NT2/D1 (cell line): ENCODE results near the gene MFSD2B.

Experiments
- SUZ12 ChIP-seq: IDR thresholded peaks from 2 replicates; pipeline ENCODE4 v1.6.1; 2011; ENCODE audit not compliant: insufficient read length, insufficient read depth; ENCODE audit errors: extremely low read depth
- YY1 ChIP-seq: IDR thresholded peaks from 2 replicates; pipeline ENCODE4 v1.6.1; 2011; ENCODE audit not compliant: insufficient read length, insufficient read depth
- ZNF274 ChIP-seq: IDR thresholded peaks from 2 replicates; pipeline ENCODE4 v1.6.1; 2011; ENCODE audit warnings: mild to moderate bottlenecking, low read depth, low read length

DNA sequence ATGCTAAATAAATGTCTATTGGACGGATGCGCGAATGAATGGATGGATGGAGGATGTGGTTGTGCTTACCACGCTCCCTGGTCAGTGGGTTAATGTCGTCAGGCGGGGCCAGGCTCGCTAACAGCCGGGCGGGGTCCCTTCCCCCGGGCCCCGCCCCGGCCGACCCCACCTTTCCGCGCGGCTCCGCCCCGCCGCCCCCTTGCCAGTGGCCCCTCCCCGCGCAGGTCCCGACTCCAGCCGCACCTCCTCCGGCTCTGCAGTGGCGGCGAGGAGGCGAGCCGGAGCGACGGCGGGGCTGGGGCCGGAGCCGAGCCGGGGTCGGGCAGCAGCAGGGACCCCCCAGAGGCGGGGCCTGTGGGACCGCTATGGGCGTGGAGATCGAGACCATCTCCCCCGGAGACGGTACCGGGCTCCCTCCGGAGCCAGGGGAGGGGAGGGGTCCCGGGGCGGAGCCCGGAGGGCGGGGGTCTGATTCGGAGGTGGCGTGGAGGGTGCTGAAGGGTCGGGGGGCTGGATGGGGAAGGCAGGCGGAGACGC lies 39.7 kb downstream of the MFSD2B start, which contains the start of gene FKBP1B:
- TF ChIP-seq ZNF274 (no peak), YY1 (no peak), SUZ12 (no peak)
